K562 (cell line): ENCODE results near the gene TAP2. TPM values are rescaled to one million over a fixed set of nuclear protein-coding genes. Genes with fewer than 3 reads are reported as not detected.

ENCODE experiments used
- ASH1L ChIP-seq: fragments of 450-650 bp; IDR thresholded peaks from 2 replicates; pipeline ENCODE4 v1.6.1; 2018; ENCODE audit warnings: borderline replicate concordance, mild to moderate bottlenecking, low read depth; ENCODE audit not compliant: partially characterized antibody
- CBFA2T2 ChIP-seq: fragments of 450-650 bp; conservative IDR thresholded peaks from 2 replicates; pipeline ENCODE4 v1.6.1; 2017; ENCODE audit warnings: mild to moderate bottlenecking
- CHCHD3 ChIP-seq: fragments of 250-450 bp; sonication (Bioruptor Pico); IDR thresholded peaks from 2 replicates; pipeline ENCODE4 v2.1.2; 2022; ENCODE audit warnings: mild to moderate bottlenecking
- DIDO1 ChIP-seq: fragments of 450-650 bp; IDR thresholded peaks from 2 replicates; pipeline ENCODE4 v1.6.1; 2016; ENCODE audit warnings: low read depth, missing biosample characterization, missing genetic modification characterization
- NFE2 ChIP-seq: IDR thresholded peaks from 2 replicates; pipeline ENCODE4 v1.6.1; 2014; ENCODE audit warnings: antibody characterized with exemption, low read depth
- NFRKB ChIP-seq: fragments of 450-650 bp; IDR thresholded peaks from 2 replicates; pipeline ENCODE4 v1.6.1; 2016; ENCODE audit warnings: low read depth
- NFXL1 ChIP-seq: fragments of 450-650 bp; formaldehyde crosslinking; IDR thresholded peaks from 2 replicates; pipeline ENCODE4 v1.4.0; 2021; ENCODE audit warnings: mild to moderate bottlenecking
- PHTF2 ChIP-seq: fragments of 250-450 bp; sonication (Bioruptor Pico); IDR thresholded peaks from 2 replicates; pipeline ENCODE4 v1.5.0; 2021; ENCODE audit warnings: mild to moderate bottlenecking
- RFX1 ChIP-seq: fragments of 450-650 bp; IDR thresholded peaks from 2 replicates; pipeline ENCODE4 v1.6.1; 2016; ENCODE audit warnings: mild to moderate bottlenecking, moderate library complexity
- RREB1 ChIP-seq: fragments of 250-450 bp; sonication (Bioruptor Pico); IDR thresholded peaks from 2 replicates; pipeline ENCODE4 v1.4.0; 2020
- SRF ChIP-seq, 2 experiments: fragments of 250-450, 450-650 bp in 1 of 2; sonication (Bioruptor Pico) in 1 of 2; sonication (generic) in 1 of 2; formaldehyde crosslinking; IDR thresholded peaks; 2 replicates each; pipeline versions ENCODE4 v1.5.0 to v1.5.1; 2020 to 2022; ENCODE audit warnings: mild to moderate bottlenecking in 1 of 2, missing genetic modification reagents in 1 of 2
- STAT5A ChIP-seq: IDR thresholded peaks from 2 replicates; pipeline ENCODE4 v1.6.1; 2012; ENCODE audit warnings: low read length, inconsistent platforms, borderline replicate concordance
- TARDBP ChIP-seq: fragments of 450-650 bp; IDR thresholded peaks from 2 replicates; pipeline ENCODE4 v1.6.1; 2016
- TFAM ChIP-seq: fragments of 250-450 bp; sonication (Bioruptor Pico); conservative IDR thresholded peaks from 2 replicates; pipeline ENCODE4 v1.5.0; 2021; ENCODE audit warnings: mild to moderate bottlenecking, moderate library complexity
- ZBTB11 ChIP-seq, 3 experiments: fragments of 200-800 bp in 1 of 3; fragments of 250-450 bp in 1 of 3; fragments of 450-650 bp in 1 of 3; sonication (Bioruptor Pico) in 1 of 3; sonication (Bioruptor generic) in 1 of 3; formaldehyde crosslinking in 1 of 3; IDR thresholded peaks; 2 replicates each; pipeline versions ENCODE4 v1.6.1 to v1.8.0; 2016 to 2022; ENCODE audit warnings: mild to moderate bottlenecking in 2 of 3, missing genetic modification characterization in 2 of 3, missing compliant biosample characterization in 1 of 3, moderate library complexity in 1 of 3
- ZBTB33 ChIP-seq: sonication (generic); formaldehyde crosslinking; IDR thresholded peaks from 2 replicates; pipeline ENCODE4 v1.8.1; 2023; ENCODE audit warnings: mild to moderate bottlenecking, missing genetic modification reagents
- ZNF23 ChIP-seq: fragments of 250-450 bp; sonication (Bioruptor Pico); IDR thresholded peaks from 2 replicates; pipeline ENCODE4 v1.4.0; 2020; ENCODE audit warnings: mild to moderate bottlenecking
- ZNF707 ChIP-seq: fragments of 250-450 bp; sonication (Bioruptor Pico); conservative IDR thresholded peaks from 2 replicates; pipeline ENCODE4 v1.8.0; 2022; ENCODE audit warnings: inconsistent platforms, mild to moderate bottlenecking, moderate library complexity
- polyA plus RNA-seq, 8 experiments: library from polyadenylated mRNA; depleted of rRNA in 4 of 8; stranded (reverse) in 5 of 8; unstranded in 3 of 8; fragments of >200 nt; fragmentation: Nextera tagmentation in 2 of 8; fragmentation: Illumina TruSeq in 1 of 8; extraction: Ambion mirVana in 2 of 8; extraction: Trizol in 1 of 8; gene quantifications; 2 replicates each; pipeline versions ENCODE4 v1.2.1 to v1.2.3, GENCODE V29; 2011 to 2014; ENCODE audit warnings: inconsistent platforms in 1 of 8, missing spikeins in 1 of 8
- total RNA-seq, 7 experiments: library from RNA; depleted of rRNA in 6 of 7; stranded (reverse); fragments of >200 nt in 6 of 7; fragmentation: Illumina TruSeq in 2 of 7; extraction: Trizol in 2 of 7; gene quantifications; 2 replicates each; pipeline versions ENCODE4 v1.2.1 to v1.2.3, GENCODE V29; 2011 to 2021; ENCODE audit warnings: low replicate concordance in 1 of 7

TAP2 gene
- total and polyA plus RNA-seq, 9 of the 15 experiments (the other 6 are each of a cell fraction or from before 2014, with no cell fraction given) = 2.0 to 53.5 (median 19.6) TPM

GRCh38 chr6:32857156-32857891 lies 18.8 kb upstream of the TAP2 start (continued):
- no peak for TF ChIP-seq TARDBP
- no peak for TF ChIP-seq CHCHD3 (CRISPR knock-in tag)
- peak; percentile 61 for TF ChIP-seq STAT5A
- peak in 1 of 2 experiments; percentile 55; a peak in 1 of 4 replicates for TF ChIP-seq SRF (CRISPR knock-in tag; IDR thresholded peaks at IDR 0.05)
- TF ChIP-seq RREB1 (CRISPR knock-in tag) = no peak
- no peak for TF ChIP-seq ZBTB11 (CRISPR knock-in tag; IDR thresholded peaks at IDR 0.05)
- no peak for TF ChIP-seq NFE2
- TF ChIP-seq ZNF23 (CRISPR knock-in tag) = no peak
- TF ChIP-seq NFXL1 = no peak
- TF ChIP-seq DIDO1 (tag) = no peak
- no peak for TF ChIP-seq ZBTB33 (CRISPR knock-in tag)
- no peak for TF ChIP-seq ASH1L
- no peak for TF ChIP-seq NFRKB
- no peak for TF ChIP-seq PHTF2
- no peak for TF ChIP-seq ZNF707 (CRISPR knock-in tag)
- TF ChIP-seq TFAM (CRISPR knock-in tag) = no peak
- no peak for TF ChIP-seq RFX1
- peak; percentile 86 for TF ChIP-seq CBFA2T2
